ENCODE measurements around the gene IPPK. TPM values are rescaled to one million over a fixed set of nuclear protein-coding genes. Genes with fewer than 3 reads are reported as not detected.

The IPPK gene
- total and polyA plus RNA-seq, 2 of the 4 experiments (the other 2 are of a cell fraction), result 25.1 to 26.8 TPM

DNA sequence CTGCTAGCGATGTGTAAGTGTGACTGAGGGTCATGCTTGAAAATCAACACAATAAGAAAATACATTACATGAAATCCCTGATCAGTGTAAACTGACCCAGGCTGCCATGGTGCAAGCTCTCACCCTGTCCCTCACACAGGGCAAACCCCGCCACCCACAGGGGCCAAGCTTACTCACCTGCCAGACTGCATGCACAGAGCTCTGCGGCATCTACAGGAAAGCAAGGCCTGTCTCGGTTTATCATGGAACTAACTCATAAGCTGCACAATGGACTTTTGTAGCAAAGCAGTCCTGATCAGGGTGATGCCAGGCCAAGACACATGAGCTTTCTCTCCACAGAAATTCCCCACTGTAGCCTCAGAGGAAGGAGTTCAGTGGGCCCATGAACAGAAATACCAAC, 9.7 kb downstream of the IPPK start:
- POLR2A ChIA-PET (ENCODE audit: unreplicated experiment), result no interaction called here

More for the DNA sequence above, 9.7 kb downstream of the IPPK start:
- Histone ChIP-seq H3K4me2 (ENCODE audit: low read depth, low read length) (no peak overlapping the region), H3K4me1 (ENCODE audit: control insufficient read depth, insufficient read depth, low read length) (peaks cover 10% of the 10 kb centered on the region), H2AK5ac (ENCODE audit: low read depth, low read length) (no peak overlapping the region), H3K23ac (ENCODE audit: low read depth, low read length) (no peak overlapping the region), H3K79me1 (ENCODE audit: low read depth in 1 of 2, low read length in 2 of 2) (peaks cover 28 to 84% of the 10 kb centered on the region in 2 experiments), H3K27me3 (ENCODE audit: control insufficient read depth, insufficient read depth, low read length) (no peaks in the 10 kb centered on the region), H2AK9ac (replicated peaks; ENCODE audit: low read depth, low read length, poor library complexity) (peak overlapping the region; percentile 43), H4K91ac (ENCODE audit: insufficient read depth, low read depth, low read length) (no peak overlapping the region), H3K14ac (replicated peaks; ENCODE audit: low read depth, low read length) (no peak overlapping the region), H2BK5ac (ENCODE audit: low read depth, low read length, poor library complexity, severe bottlenecking) (no peak overlapping the region), H3K4me3 (ENCODE audit: insufficient read depth, low read depth, low read length) (no peak overlapping the region), H3K9me1 (ENCODE audit: insufficient read depth, low read length) (peaks cover 27% of the 10 kb centered on the region), H3K9ac (ENCODE audit: low read depth, low read length) (no peak overlapping the region), H3K27ac (ENCODE audit: insufficient read depth, low read length) (no peak overlapping the region), H2BK20ac (ENCODE audit: low read depth, low read length) (no peak overlapping the region), H3K9me3 (ENCODE audit: control insufficient read depth, insufficient read depth, low read length) (no peaks in the 10 kb centered on the region), H2BK15ac (ENCODE audit: low read depth, low read length) (no peak overlapping the region), H3K4ac (ENCODE audit: low read depth, low read length) (no peak overlapping the region), H4K5ac (ENCODE audit: low read depth, low read length) (no peak overlapping the region), H3K56ac (ENCODE audit: extremely low read depth, insufficient read depth, low read length) (no peak overlapping the region), H3K36me3 (ENCODE audit: control insufficient read depth, insufficient read depth, low read length) (peaks cover 21% of the 10 kb centered on the region), H3K18ac (ENCODE audit: low read depth, low read length) (no peak overlapping the region), H2BK120ac (ENCODE audit: low read depth, low read length) (no peak overlapping the region), H4K8ac (ENCODE audit: low read depth in 2 of 2, low read length in 2 of 2) (no peak overlapping the region), H2AFZ (replicated peaks; ENCODE audit: low read length, poor library complexity) (no peak overlapping the region), H4K20me1 (ENCODE audit: insufficient read depth, low read length) (peaks cover 69% of the 10 kb centered on the region)
- TF ChIP-seq CHD1 (IDR thresholded peaks at IDR 0.05; ENCODE audit: low read depth, low read length), result no peak
- TF ChIP-seq NFE2L2 (IDR thresholded peaks at IDR 0.05; ENCODE audit: low read depth, low read length), result no peak
- no peak for TF ChIP-seq MXI1 (IDR thresholded peaks at IDR 0.05; ENCODE audit: borderline replicate concordance, low read depth, low read length)
- TF ChIP-seq, protein P1, sequence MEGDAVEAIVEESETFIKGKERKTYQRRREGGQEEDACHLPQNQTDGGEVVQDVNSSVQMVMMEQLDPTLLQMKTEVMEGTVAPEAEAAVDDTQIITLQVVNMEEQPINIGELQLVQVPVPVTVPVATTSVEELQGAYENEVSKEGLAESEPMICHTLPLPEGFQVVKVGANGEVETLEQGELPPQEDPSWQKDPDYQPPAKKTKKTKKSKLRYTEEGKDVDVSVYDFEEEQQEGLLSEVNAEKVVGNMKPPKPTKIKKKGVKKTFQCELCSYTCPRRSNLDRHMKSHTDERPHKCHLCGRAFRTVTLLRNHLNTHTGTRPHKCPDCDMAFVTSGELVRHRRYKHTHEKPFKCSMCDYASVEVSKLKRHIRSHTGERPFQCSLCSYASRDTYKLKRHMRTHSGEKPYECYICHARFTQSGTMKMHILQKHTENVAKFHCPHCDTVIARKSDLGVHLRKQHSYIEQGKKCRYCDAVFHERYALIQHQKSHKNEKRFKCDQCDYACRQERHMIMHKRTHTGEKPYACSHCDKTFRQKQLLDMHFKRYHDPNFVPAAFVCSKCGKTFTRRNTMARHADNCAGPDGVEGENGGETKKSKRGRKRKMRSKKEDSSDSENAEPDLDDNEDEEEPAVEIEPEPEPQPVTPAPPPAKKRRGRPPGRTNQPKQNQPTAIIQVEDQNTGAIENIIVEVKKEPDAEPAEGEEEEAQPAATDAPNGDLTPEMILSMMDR (conservative IDR thresholded peaks at IDR 0.05; ENCODE audit: low read depth, low read length), result no peak
- TF ChIP-seq SMC3 (IDR thresholded peaks at IDR 0.05; ENCODE audit: low read depth, low read length), result no peak
- no peak for TF ChIP-seq RFX5 (IDR thresholded peaks at IDR 0.05; ENCODE audit: low read depth, low read length)
- no peak for TF ChIP-seq RAD21 (IDR thresholded peaks at IDR 0.05; ENCODE audit: low read length)
- no peak for TF ChIP-seq FOS (IDR thresholded peaks at IDR 0.05; ENCODE audit: low read depth, low read length)
- TF ChIP-seq, protein P2, sequence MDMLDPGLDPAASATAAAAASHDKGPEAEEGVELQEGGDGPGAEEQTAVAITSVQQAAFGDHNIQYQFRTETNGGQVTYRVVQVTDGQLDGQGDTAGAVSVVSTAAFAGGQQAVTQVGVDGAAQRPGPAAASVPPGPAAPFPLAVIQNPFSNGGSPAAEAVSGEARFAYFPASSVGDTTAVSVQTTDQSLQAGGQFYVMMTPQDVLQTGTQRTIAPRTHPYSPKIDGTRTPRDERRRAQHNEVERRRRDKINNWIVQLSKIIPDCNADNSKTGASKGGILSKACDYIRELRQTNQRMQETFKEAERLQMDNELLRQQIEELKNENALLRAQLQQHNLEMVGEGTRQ (IDR thresholded peaks at IDR 0.05; ENCODE audit: low read depth, low read length), result no peak
- TF ChIP-seq BHLHE40 (IDR thresholded peaks at IDR 0.05; ENCODE audit: low read depth, low read length), result no peak
- no peak for TF ChIP-seq MAFK (IDR thresholded peaks at IDR 0.05; ENCODE audit: low read depth, low read length)
- no peak for TF ChIP-seq POLR2A (IDR thresholded peaks at IDR 0.05; ENCODE audit: low read depth, low read length)
- TF ChIP-seq CEBPB (IDR thresholded peaks at IDR 0.05; ENCODE audit: low read depth, low read length), result no peak
- in situ Hi-C loops (cut with MboI; ENCODE audit: low sequenced_read_pairs) (no loop called here), intact Hi-C loops (cut with micrococcal nuclease) (no loop called here), dilution Hi-C loops (cut with HindIII; ENCODE audit: low sequenced_read_pairs, unreplicated experiment) (no loop called here)
- no TSS peak for BruUV-seq (replicated peaks)
- WGBS, 2 experiments (ENCODE audit: extremely low coverage in 2 of 2, insufficient read length in 1 of 2), result 90% methylated on average over 2 of the region's 4 CpGs; no CpG with 5 or more reads in 1 of the 2 experiments
- CTCF ChIA-PET, result no interaction called here
- no peak for DNase-seq
- no peak for ATAC-seq (ENCODE audit: low read depth)
